ENCODE results near the gene LHFPL3.
"Not testable (repeated sequence)": the region's sequence is repeated elsewhere in the genome, so short reads cannot be mapped to it uniquely, and the experiment has no call there.

Gene LHFPL3

DNA sequence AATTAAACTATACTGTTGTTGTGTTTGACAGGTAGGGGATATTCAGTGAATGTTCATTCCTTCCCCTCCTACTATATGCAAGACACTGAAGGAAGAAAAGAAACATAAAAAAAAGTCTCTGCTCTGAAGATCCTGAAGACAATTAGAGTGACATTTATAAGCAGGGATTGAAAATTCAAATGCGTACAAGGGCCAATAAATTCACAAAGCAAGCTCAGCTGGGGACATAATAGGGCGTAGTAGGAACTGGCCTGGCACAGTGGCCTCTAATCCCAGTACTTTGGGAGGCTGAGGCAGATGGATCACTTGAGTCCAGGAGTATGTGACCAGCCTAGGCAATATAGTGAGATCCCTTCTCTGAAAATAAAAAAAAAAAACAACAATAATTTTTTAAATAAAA lies 580.7 kb downstream of the LHFPL3 start:
- TF ChIP-seq CTCF (IDR thresholded peaks at IDR 0.05) = no peak
- no peaks in the 10 kb centered on the region for H3K36me3 ChIP-seq
- no peak overlapping the region for H3K27ac ChIP-seq
- H3K27me3 ChIP-seq = no peaks in the 10 kb centered on the region
- DNase-seq = no peak
- H3K4me3 ChIP-seq = no peak overlapping the region
- no peaks in the 10 kb centered on the region for H3K4me1 ChIP-seq
- no peaks in the 10 kb centered on the region for H3K9me3 ChIP-seq
- intact Hi-C loops (cut with DNase I; ENCODE audit: low total_unique reads) = no loop called here

DNA sequence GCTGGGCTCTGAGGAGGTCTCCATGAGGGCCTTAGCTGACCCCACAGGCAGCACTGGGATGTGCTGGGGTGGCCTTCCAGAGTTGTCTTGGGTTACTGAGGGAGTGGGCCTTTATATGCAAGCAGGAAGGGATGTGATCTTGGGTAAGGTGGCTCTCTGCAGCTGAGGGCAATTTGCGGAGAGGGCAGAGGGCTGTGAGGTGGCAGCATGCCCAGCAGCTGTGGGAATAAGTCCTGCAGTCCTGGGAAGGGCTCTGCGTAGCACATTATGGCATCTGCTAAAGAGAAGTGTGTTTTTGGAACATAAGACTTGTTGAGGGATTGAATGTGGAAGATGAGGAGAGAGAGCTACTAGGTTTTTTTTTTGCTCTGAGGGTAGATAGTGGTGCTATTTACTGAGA lies 586.0 kb downstream of the LHFPL3 start:
- TF ChIP-seq CTCF (IDR thresholded peaks at IDR 0.05) = no peak
- no peaks in the 10 kb centered on the region for H3K27me3 ChIP-seq
- no peak overlapping the region for H3K27ac ChIP-seq
- no peak for DNase-seq
- H3K4me3 ChIP-seq = no peak overlapping the region
- H3K36me3 ChIP-seq = no peaks in the 10 kb centered on the region
- intact Hi-C loops (cut with DNase I; ENCODE audit: low total_unique reads) = loop anchor here (10.0 kb wide), 1 partner anchor 680 kb away; no protein-coding TSS in a partner anchor
- H3K4me1 ChIP-seq = no peaks in the 10 kb centered on the region
- H3K9me3 ChIP-seq = no peaks in the 10 kb centered on the region

- TF ChIP-seq CTCF (IDR thresholded peaks at IDR 0.05) = no peak
- Histone ChIP-seq H3K4me3 (no peak overlapping the region), H3K4me1 (peaks cover 0 to 17% (median 7%) of the 10 kb centered on the region in 4 donors), H3K36me3 (no peaks in the 10 kb centered on the region), H3K27me3 (no peaks in the 10 kb centered on the region), H3K27ac (no peak overlapping the region), H3K9me3 (no peaks in the 10 kb centered on the region)
- intact Hi-C loops (cut with DNase I; ENCODE audit: low total_unique reads) = no loop called here
- DNase-seq = no peak
These were observed 593.2 kb downstream of the LHFPL3 start for GRCh38 chr7:104921596-104921995.

- Histone ChIP-seq H3K4me1 (peaks cover 0 to 17% (median 7%) of the 10 kb centered on the region in 4 donors), H3K27ac (peak overlapping the region; percentile 53 to 66), H3K9me3 (no peaks in the 10 kb centered on the region), H3K36me3 (no peaks in the 10 kb centered on the region), H3K4me3 (no peak overlapping the region), H3K27me3 (no peaks in the 10 kb centered on the region)
- DNase-seq = no peak
- no peak for TF ChIP-seq CTCF (IDR thresholded peaks at IDR 0.05)
- intact Hi-C loops (cut with DNase I; ENCODE audit: low total_unique reads) = no loop called here
These were observed 594.0 kb downstream of the LHFPL3 start for GRCh38 chr7:104922182-104923009.

- H3K9me3 ChIP-seq = no peaks in the 10 kb centered on the region
- H3K36me3 ChIP-seq = no peaks in the 10 kb centered on the region
- H3K27ac ChIP-seq = peak overlapping the region; percentile 53 to 66
- peak; percentile 77 to 78 for TF ChIP-seq CTCF (IDR thresholded peaks at IDR 0.05)
- peaks cover 0 to 17% (median 7%) of the 10 kb centered on the region in 4 donors for H3K4me1 ChIP-seq
- H3K27me3 ChIP-seq = no peaks in the 10 kb centered on the region
- DNase-seq = peak; percentile 74 to 82
- no peak overlapping the region for H3K4me3 ChIP-seq
- intact Hi-C loops (cut with DNase I; ENCODE audit: low total_unique reads) = no loop called here
These were observed 594.6 kb downstream of the LHFPL3 start for GRCh38 chr7:104923010-104923421.

GRCh38 chr7:104926189-104926588 lies 597.8 kb downstream of the LHFPL3 start:
- H3K9me3 ChIP-seq; H3K36me3 ChIP-seq; H3K27ac ChIP-seq; H3K4me3 ChIP-seq; H3K27me3 ChIP-seq; DNase-seq; intact Hi-C loops (cut with DNase I; ENCODE audit: low total_unique reads): not testable (repeated sequence)
- H3K4me1 ChIP-seq = peaks cover 0 to 17% (median 7%) of the 10 kb centered on the region in 4 donors

All from tibial artery (tissue), 4 donors.